HT1080 (cell line): ENCODE results near the gene NXPE3. TPM values are rescaled to one million over a fixed set of nuclear protein-coding genes. Genes with fewer than 3 reads are reported as not detected.
"Not testable (repeated sequence)": the region's sequence is repeated elsewhere in the genome, so short reads cannot be mapped to it uniquely, and the experiment has no call there.

Experiments used
- DNase-seq: peaks from one replicate; pipeline ENCODE4 v3.0.0-alpha.2; 2015; ENCODE audit warnings: low read depth
- polyA plus RNA-seq, 2 experiments: library from polyadenylated mRNA; depleted of rRNA; stranded (reverse); fragments of >200 nt; gene quantifications; 2 replicates each; pipeline ENCODE4 v1.2.3, GENCODE V29; 2015
- total RNA-seq: library from RNA; depleted of rRNA; stranded (reverse); fragments of >200 nt; shearing (Covaris generic); gene quantifications from 2 replicates; pipeline ENCODE4 v1.2.3, GENCODE V29; 2014; rRNA removed

Gene NXPE3
- 13.6 and 15.7 TPM in 2 replicates for total RNA-seq
- polyA plus RNA-seq (2015; cell fraction: cytosol; rRNA removed) = 13.2 and 15.7 TPM in 2 replicates
- polyA plus RNA-seq (2015; cell fraction: nucleus; rRNA removed) = 11.0 and 11.8 TPM in 2 replicates

- peak; percentile 86 for DNase-seq
Observed at GRCh38 chr3:101779047-101779821, at the start of gene NXPE3. Gene NXPE3, plus strand, starts transcription at chr3:101779211. Its CDS starts 6,386 bp downstream, at chr3:101785597.

GRCh38 chr3:101729586-101729985 is 49.4 kb upstream of the NXPE3 start:
- DNase-seq = no peak

- no peak for DNase-seq
Observed at GRCh38 chr3:101730839-101731238, 48.2 kb upstream of the NXPE3 start.

GRCh38 chr3:101732240-101732641 is 46.8 kb upstream of the NXPE3 start:
- no peak for DNase-seq

GRCh38 chr3:101735833-101736232 is 43.2 kb upstream of the NXPE3 start:
- DNase-seq = no peak

GRCh38 chr3:101741914-101742313 is 37.1 kb upstream of the NXPE3 start:
- not testable (repeated sequence) for DNase-seq

GRCh38 chr3:101744811-101745210 is 34.2 kb upstream of the NXPE3 start:
- DNase-seq = no peak

- not testable (repeated sequence) for DNase-seq
Observed at GRCh38 chr3:101745934-101746333, 33.1 kb upstream of the NXPE3 start.

- not testable (repeated sequence) for DNase-seq
Observed at GRCh38 chr3:101753386-101754113, 25.5 kb upstream of the NXPE3 start.

GRCh38 chr3:101758224-101758623 is 20.8 kb upstream of the NXPE3 start:
- DNase-seq = no peak

- DNase-seq = no peak
Observed at GRCh38 chr3:101762041-101762646, 16.9 kb upstream of the NXPE3 start.

GRCh38 chr3:101777745-101778281 is 1.2 kb upstream of the NXPE3 start:
- DNase-seq = not testable (repeated sequence)

GRCh38 chr3:101778385-101779046 is 495 bp upstream of the NXPE3 start:
- DNase-seq = no peak

- no peak for DNase-seq
Observed at GRCh38 chr3:101779822-101780381, 891 bp downstream of the NXPE3 start.

- peak; percentile 73 for DNase-seq
Observed at GRCh38 chr3:101780661-101781060, 1.6 kb downstream of the NXPE3 start.

GRCh38 chr3:101781166-101781565 is 2.2 kb downstream of the NXPE3 start:
- DNase-seq = no peak

- DNase-seq = no peak
Observed at GRCh38 chr3:101784855-101785613, 6.0 kb downstream of the NXPE3 start.

GRCh38 chr3:101791778-101792177 is 12.8 kb downstream of the NXPE3 start:
- no peak for DNase-seq

GRCh38 chr3:101796077-101796680 is 17.2 kb downstream of the NXPE3 start:
- peak; percentile 40 for DNase-seq

- no peak for DNase-seq
Observed at GRCh38 chr3:101801174-101801573, 22.2 kb downstream of the NXPE3 start.
